HCT116 (cell line): Measurements from ENCODE around the gene BBS9.

Experiments used
- CBX3 ChIP-seq: IDR thresholded peaks from 2 replicates; pipeline ENCODE4 v1.6.1; 2012; ENCODE audit warnings: low read depth
- EGR1 ChIP-seq: IDR thresholded peaks from 2 replicates; pipeline ENCODE4 v1.6.1; 2012; ENCODE audit warnings: low read depth
- ELF1 ChIP-seq: IDR thresholded peaks from 2 replicates; pipeline ENCODE4 v1.6.1; 2012; ENCODE audit warnings: low read depth, borderline replicate concordance
- EZH2 ChIP-seq: fragments of 200-600 bp; sonication (generic); IDR thresholded peaks from 2 replicates; pipeline ENCODE4 v1.6.1; 2017; ENCODE audit warnings: antibody characterized with exemption, mixed run types
- EZH2phosphoT487 ChIP-seq: fragments of 200-600 bp; IDR thresholded peaks from 2 replicates; pipeline ENCODE4 v1.6.1; 2018; ENCODE audit warnings: antibody characterized with exemption, borderline replicate concordance
- MAX ChIP-seq: IDR thresholded peaks from 2 replicates; pipeline ENCODE4 v1.6.1; 2012
- POLR2A ChIP-seq: IDR thresholded peaks from 2 replicates; pipeline ENCODE4 v1.7.0; 2011; ENCODE audit warnings: borderline replicate concordance; ENCODE audit not compliant: insufficient read depth, insufficient read length; ENCODE audit errors: extremely low read depth
- POLR2AphosphoS5 ChIP-seq: IDR thresholded peaks from 2 replicates; pipeline ENCODE4 v1.6.1; 2011; ENCODE audit warnings: mild to moderate bottlenecking, low read depth, low read length, moderate library complexity
- RAD21 ChIP-seq: IDR thresholded peaks from 2 replicates; pipeline ENCODE4 v1.6.1; 2012; ENCODE audit warnings: low read depth, mild to moderate bottlenecking
- REST ChIP-seq: IDR thresholded peaks from 2 replicates; pipeline ENCODE4 v1.6.1; 2012; ENCODE audit warnings: low read depth
- SP1 ChIP-seq: IDR thresholded peaks from 2 replicates; pipeline ENCODE4 v1.6.1; 2012; ENCODE audit warnings: low read depth
- TF ChIP-seq, protein P1 (sequence below), 3 experiments: fragments of 200-600 bp in 1 of 3; sonication (generic) in 1 of 3; IDR thresholded peaks in 2 of 3; conservative IDR thresholded peaks in 1 of 3; 2 replicates each; pipeline ENCODE4 v1.5.1; 2012 to 2017; ENCODE audit warnings: low read depth in 2 of 3, low read length in 2 of 3, antibody characterized with exemption in 1 of 3, borderline replicate concordance in 1 of 3, control low read depth in 1 of 3, mild to moderate bottlenecking in 1 of 3, mixed read lengths in 1 of 3, mixed run types in 1 of 3, moderate library complexity in 1 of 3; ENCODE audit not compliant: insufficient read depth in 1 of 3

- no peak for TF ChIP-seq ELF1
- TF ChIP-seq CBX3, result no peak
- TF ChIP-seq, protein P1, sequence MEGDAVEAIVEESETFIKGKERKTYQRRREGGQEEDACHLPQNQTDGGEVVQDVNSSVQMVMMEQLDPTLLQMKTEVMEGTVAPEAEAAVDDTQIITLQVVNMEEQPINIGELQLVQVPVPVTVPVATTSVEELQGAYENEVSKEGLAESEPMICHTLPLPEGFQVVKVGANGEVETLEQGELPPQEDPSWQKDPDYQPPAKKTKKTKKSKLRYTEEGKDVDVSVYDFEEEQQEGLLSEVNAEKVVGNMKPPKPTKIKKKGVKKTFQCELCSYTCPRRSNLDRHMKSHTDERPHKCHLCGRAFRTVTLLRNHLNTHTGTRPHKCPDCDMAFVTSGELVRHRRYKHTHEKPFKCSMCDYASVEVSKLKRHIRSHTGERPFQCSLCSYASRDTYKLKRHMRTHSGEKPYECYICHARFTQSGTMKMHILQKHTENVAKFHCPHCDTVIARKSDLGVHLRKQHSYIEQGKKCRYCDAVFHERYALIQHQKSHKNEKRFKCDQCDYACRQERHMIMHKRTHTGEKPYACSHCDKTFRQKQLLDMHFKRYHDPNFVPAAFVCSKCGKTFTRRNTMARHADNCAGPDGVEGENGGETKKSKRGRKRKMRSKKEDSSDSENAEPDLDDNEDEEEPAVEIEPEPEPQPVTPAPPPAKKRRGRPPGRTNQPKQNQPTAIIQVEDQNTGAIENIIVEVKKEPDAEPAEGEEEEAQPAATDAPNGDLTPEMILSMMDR (IDR thresholded peaks at IDR 0.05 in 2 of 3, conservative IDR thresholded peaks at IDR 0.05 in 1 of 3; ENCODE audit: borderline replicate concordance in 1 of 3, insufficient read depth in 1 of 3, low read depth in 2 of 3, low read length in 2 of 3), result no peak
- TF ChIP-seq RAD21, result no peak
- no peak for TF ChIP-seq SP1
- no peak for TF ChIP-seq POLR2A
- no peak for TF ChIP-seq POLR2AphosphoS5
- no peak for TF ChIP-seq MAX
- no peak for TF ChIP-seq REST
- TF ChIP-seq EZH2phosphoT487, result no peak
- no peak for TF ChIP-seq EZH2
- TF ChIP-seq EGR1, result no peak
Observed at GRCh38 chr7:33626869-33627268, 497.5 kb downstream of the BBS9 start.
